Measurements from ENCODE around the gene TBC1D16. TPM values are rescaled to one million over a fixed set of nuclear protein-coding genes. Genes with fewer than 3 reads are reported as not detected.

Gene TBC1D16
- total RNA-seq, 1 donor = 0.52 TPM

DNA sequence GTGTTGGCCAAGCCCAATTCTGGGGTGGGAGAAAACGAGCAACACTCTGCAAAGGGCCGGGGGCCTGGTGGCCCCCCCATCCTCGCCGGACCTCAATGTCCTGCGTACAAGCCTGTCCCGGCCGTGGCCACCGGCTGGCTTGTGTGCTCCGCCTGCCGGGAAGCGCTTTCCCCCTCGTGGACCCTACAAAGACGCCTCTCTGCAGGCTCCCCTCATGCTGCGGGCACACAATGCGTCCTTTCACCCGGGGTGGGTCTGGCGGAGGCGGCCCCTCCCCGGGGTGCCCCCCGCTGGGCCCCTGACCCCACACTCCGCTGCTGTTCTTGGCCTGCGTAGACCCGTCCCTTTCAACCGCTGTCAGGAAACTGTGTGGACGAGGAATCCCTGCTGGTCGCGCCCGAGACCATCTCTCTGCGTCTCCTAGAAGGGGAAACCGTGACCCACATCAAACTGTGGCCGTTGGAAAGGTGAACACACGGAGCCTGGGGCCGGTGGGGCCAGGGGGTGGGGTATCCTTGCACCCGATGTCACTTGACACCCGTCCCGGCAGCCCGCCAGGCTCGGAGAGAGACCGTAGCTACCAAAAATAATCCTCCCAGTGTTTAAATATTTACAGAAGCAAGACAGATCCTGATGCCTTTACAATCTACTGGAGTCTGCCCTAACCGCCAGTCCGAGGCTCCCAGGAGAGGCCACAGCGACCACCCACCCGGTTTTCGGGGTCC lies 43.6 kb downstream of the TBC1D16 start:
- peaks cover 40% of the 10 kb centered on the region for H3K4me1 ChIP-seq (ENCODE audit: insufficient read depth, low read length)
- no peaks in the 10 kb centered on the region for H3K27me3 ChIP-seq (ENCODE audit: insufficient read depth, low read length)
- no peaks in the 10 kb centered on the region for H3K9me3 ChIP-seq (ENCODE audit: low read depth, low read length)
- H3K4me3 ChIP-seq (ENCODE audit: low read length) = peak overlapping the region; percentile 32

- Histone ChIP-seq H3K4me3 (ENCODE audit: low read length) (peak overlapping the region; percentile 32), H3K27me3 (ENCODE audit: insufficient read depth, low read length) (no peaks in the 10 kb centered on the region), H3K4me1 (ENCODE audit: insufficient read depth, low read length) (peaks cover 33% of the 10 kb centered on the region), H3K9me3 (ENCODE audit: low read depth, low read length) (no peaks in the 10 kb centered on the region)
Observed at GRCh38 chr17:79991140-79991923, 44.3 kb downstream of the TBC1D16 start.

DNA sequence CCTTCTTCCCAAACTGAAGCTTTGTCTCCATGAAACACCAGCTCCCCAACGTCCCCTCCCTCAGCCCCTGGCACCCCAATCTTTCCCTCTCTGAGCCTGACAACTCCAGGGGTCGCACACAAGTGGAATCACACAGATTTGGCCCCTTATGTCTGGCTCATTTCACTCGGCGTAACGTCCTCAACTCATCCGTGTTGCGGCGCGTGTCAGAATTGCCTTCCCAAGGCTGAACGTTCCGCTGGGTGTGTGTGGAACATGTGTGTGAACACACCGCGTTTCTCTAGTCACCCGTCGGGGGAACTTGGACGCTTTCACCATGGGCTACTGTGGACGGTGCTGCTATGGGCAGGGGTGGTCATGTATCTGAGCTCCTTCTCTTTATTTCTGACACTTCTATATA lies 45.0 kb downstream of the TBC1D16 start:
- H3K4me1 ChIP-seq (ENCODE audit: insufficient read depth, low read length) = peaks cover 29% of the 10 kb centered on the region
- H3K9me3 ChIP-seq (ENCODE audit: low read depth, low read length) = no peaks in the 10 kb centered on the region
- H3K27me3 ChIP-seq (ENCODE audit: insufficient read depth, low read length) = no peaks in the 10 kb centered on the region
- no peak overlapping the region for H3K4me3 ChIP-seq (ENCODE audit: low read length)

GRCh38 chr17:79990051-79990592 lies 45.5 kb downstream of the TBC1D16 start:
- H3K4me1 ChIP-seq (ENCODE audit: insufficient read depth, low read length) = peaks cover 29% of the 10 kb centered on the region
- H3K9me3 ChIP-seq (ENCODE audit: low read depth, low read length) = no peaks in the 10 kb centered on the region
- no peaks in the 10 kb centered on the region for H3K27me3 ChIP-seq (ENCODE audit: insufficient read depth, low read length)
- no peak overlapping the region for H3K4me3 ChIP-seq (ENCODE audit: low read length)

GRCh38 chr17:79989106-79989835 lies 46.4 kb downstream of the TBC1D16 start:
- H3K4me1 ChIP-seq (ENCODE audit: insufficient read depth, low read length) = peaks cover 25% of the 10 kb centered on the region
- H3K9me3 ChIP-seq (ENCODE audit: low read depth, low read length) = no peaks in the 10 kb centered on the region
- no peak overlapping the region for H3K4me3 ChIP-seq (ENCODE audit: low read length)
- no peaks in the 10 kb centered on the region for H3K27me3 ChIP-seq (ENCODE audit: insufficient read depth, low read length)

- Histone ChIP-seq H3K4me1 (ENCODE audit: insufficient read depth, low read length) (peaks cover 16% of the 10 kb centered on the region), H3K4me3 (ENCODE audit: low read length) (no peak overlapping the region), H3K9me3 (ENCODE audit: low read depth, low read length) (no peaks in the 10 kb centered on the region)
Observed at GRCh38 chr17:79988185-79988971, 47.3 kb downstream of the TBC1D16 start.

GRCh38 chr17:79987935-79988184 lies 47.8 kb downstream of the TBC1D16 start:
- Histone ChIP-seq H3K9me3 (ENCODE audit: low read depth, low read length) (no peaks in the 10 kb centered on the region), H3K4me3 (ENCODE audit: low read length) (no peak overlapping the region), H3K4me1 (ENCODE audit: insufficient read depth, low read length) (peaks cover 11% of the 10 kb centered on the region), H3K27me3 (ENCODE audit: insufficient read depth, low read length) (no peaks in the 10 kb centered on the region)

More at GRCh38 chr17:79988185-79988971, 47.3 kb downstream of the TBC1D16 start:
- no peaks in the 10 kb centered on the region for H3K27me3 ChIP-seq (ENCODE audit: insufficient read depth, low read length)

DNA sequence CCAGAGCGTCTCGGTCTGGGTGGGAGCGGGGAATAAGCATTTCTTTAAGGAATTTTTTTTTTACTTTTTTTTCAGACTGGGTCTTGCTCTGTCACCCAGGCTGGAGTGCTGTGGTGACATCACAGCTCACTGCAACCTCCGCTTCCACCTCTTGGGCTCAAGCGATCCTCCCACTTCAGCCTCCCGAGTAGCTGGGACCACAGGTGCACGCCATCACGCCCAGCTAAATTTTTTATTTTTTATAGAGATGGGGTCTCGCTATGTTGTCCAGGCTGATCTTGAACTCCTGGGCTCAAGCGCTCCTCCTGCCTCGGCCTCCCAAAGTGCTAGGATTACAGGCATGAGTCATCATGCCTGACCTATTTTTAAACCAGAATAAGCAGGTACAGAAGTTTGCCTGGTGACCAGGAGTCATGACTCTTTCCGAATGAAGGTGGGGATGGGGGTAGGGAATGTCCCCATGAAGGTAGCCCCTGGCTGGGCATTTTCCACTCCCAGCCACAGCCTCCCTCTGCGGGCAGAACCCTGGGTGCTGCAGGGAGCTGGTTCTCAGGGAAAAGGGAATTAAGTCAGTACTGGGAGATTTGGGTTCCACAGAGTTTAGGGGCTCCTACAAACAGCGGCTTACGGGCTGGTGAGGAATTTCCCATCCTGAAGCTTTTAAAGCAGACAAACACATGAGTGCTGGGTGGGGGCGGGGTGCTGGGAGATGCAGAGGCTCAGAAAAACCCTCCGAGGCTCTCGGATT lies 48.3 kb downstream of the TBC1D16 start:
- Histone ChIP-seq H3K4me1 (ENCODE audit: insufficient read depth, low read length) (peaks cover 6% of the 10 kb centered on the region), H3K27me3 (ENCODE audit: insufficient read depth, low read length) (no peaks in the 10 kb centered on the region), H3K4me3 (ENCODE audit: low read length) (no peak overlapping the region), H3K9me3 (ENCODE audit: low read depth, low read length) (no peaks in the 10 kb centered on the region)

- H3K9me3 ChIP-seq (ENCODE audit: low read depth, low read length) = no peaks in the 10 kb centered on the region
- no peaks in the 10 kb centered on the region for H3K4me1 ChIP-seq (ENCODE audit: insufficient read depth, low read length)
- no peaks in the 10 kb centered on the region for H3K27me3 ChIP-seq (ENCODE audit: insufficient read depth, low read length)
- H3K4me3 ChIP-seq (ENCODE audit: low read length) = no peak overlapping the region
Observed at GRCh38 chr17:79986411-79987186, 49.1 kb downstream of the TBC1D16 start.

- Histone ChIP-seq H3K27me3 (ENCODE audit: insufficient read depth, low read length) (no peaks in the 10 kb centered on the region), H3K9me3 (ENCODE audit: low read depth, low read length) (no peaks in the 10 kb centered on the region), H3K4me3 (ENCODE audit: low read length) (no peak overlapping the region), H3K4me1 (ENCODE audit: insufficient read depth, low read length) (no peaks in the 10 kb centered on the region)
Observed at GRCh38 chr17:79985943-79986391, 49.7 kb downstream of the TBC1D16 start.

DNA sequence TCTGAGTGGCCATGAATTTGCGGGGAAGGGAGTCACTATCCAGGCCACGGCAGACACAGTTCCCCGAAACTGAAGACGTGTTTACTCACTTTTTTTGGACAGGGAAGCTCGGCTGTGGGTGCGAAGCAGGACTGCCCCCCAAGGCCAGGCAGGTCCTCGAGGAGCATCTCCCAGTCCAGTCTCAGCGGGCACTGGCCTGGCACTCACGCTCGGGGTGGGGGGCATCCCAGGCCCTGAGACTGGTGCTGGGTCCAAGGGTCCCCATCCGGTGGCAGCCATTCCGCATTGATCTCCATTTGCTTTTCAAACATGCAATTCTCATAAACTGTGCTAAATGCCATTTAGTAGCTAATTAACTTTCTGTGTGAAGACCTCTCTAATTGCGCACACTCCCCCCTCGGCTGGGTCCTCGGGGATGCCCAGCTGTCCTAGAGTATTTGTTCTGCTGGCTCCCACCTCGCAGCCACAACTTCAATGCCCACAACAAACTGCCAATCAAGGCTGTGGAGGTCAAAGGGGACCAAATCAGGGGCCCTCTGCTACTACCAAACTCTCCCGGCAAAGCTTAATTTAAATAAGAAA lies 50.2 kb downstream of the TBC1D16 start:
- H3K4me1 ChIP-seq (ENCODE audit: insufficient read depth, low read length) = no peaks in the 10 kb centered on the region
- H3K9me3 ChIP-seq (ENCODE audit: low read depth, low read length) = no peaks in the 10 kb centered on the region
- H3K27me3 ChIP-seq (ENCODE audit: insufficient read depth, low read length) = no peaks in the 10 kb centered on the region
- no peak overlapping the region for H3K4me3 ChIP-seq (ENCODE audit: low read length)

GRCh38 chr17:79984877-79985276 lies 50.8 kb downstream of the TBC1D16 start:
- H3K4me1 ChIP-seq (ENCODE audit: insufficient read depth, low read length) = no peaks in the 10 kb centered on the region
- H3K27me3 ChIP-seq (ENCODE audit: insufficient read depth, low read length) = no peaks in the 10 kb centered on the region
- H3K4me3 ChIP-seq (ENCODE audit: low read length) = no peak overlapping the region
- no peaks in the 10 kb centered on the region for H3K9me3 ChIP-seq (ENCODE audit: low read depth, low read length)

Measured in mononuclear cell (primary cell).